Brain microvascular endothelial cell (primary cell): ENCODE data around the gene NCOA6.

ENCODE experiments used
- DNase-seq: peaks from one replicate; pipeline ENCODE4 v3.0.0-alpha.2; 2020
- H3K27ac ChIP-seq: fragments of 250-450 bp; sonication (Bioruptor Pico); 2 replicates; pipeline ENCODE4 v1.5.1; 2020; ENCODE audit warnings: mild to moderate bottlenecking, moderate library complexity
- H3K27me3 ChIP-seq: fragments of 250-450 bp; sonication (Bioruptor Pico); replicated peaks from 2 replicates; pipeline ENCODE4 v1.5.1; 2020; ENCODE audit warnings: mild to moderate bottlenecking
- H3K36me3 ChIP-seq: fragments of 250-450 bp; sonication (Bioruptor Pico); replicated peaks from 2 replicates; pipeline ENCODE4 v1.5.1; 2020; ENCODE audit warnings: mild to moderate bottlenecking
- H3K4me3 ChIP-seq: 2 replicates; pipeline ENCODE4 v1.5.1; 2011; ENCODE audit warnings: low read depth, mild to moderate bottlenecking, control low read depth, low read length, moderate library complexity
- CTCF ChIP-seq: IDR thresholded peaks from 2 replicates; pipeline ENCODE4 v1.5.1; 2011; ENCODE audit warnings: low read depth, mild to moderate bottlenecking, moderate library complexity, low read length, control low read depth, inconsistent platforms; ENCODE audit errors: missing control alignments
- in situ Hi-C: cut with HindIII; loops from 2 replicates; pipeline ENCODE4 v1.10.0; 2017; ENCODE audit warnings: low sequenced_read_pairs, low pct_ligation_motif_present

Gene NCOA6

GRCh38 chr20:34708621-34709043, 116.8 kb downstream of the NCOA6 start:
- peak overlapping the region; percentile 67 for H3K4me3 ChIP-seq
- peak; percentile 74 for TF ChIP-seq CTCF
- H3K27me3 ChIP-seq: no peaks in the 10 kb centered on the region
- H3K36me3 ChIP-seq: no peaks in the 10 kb centered on the region
- in situ Hi-C loops: no loop called here
- H3K27ac ChIP-seq: no peak overlapping the region
- no peak for DNase-seq

DNA sequence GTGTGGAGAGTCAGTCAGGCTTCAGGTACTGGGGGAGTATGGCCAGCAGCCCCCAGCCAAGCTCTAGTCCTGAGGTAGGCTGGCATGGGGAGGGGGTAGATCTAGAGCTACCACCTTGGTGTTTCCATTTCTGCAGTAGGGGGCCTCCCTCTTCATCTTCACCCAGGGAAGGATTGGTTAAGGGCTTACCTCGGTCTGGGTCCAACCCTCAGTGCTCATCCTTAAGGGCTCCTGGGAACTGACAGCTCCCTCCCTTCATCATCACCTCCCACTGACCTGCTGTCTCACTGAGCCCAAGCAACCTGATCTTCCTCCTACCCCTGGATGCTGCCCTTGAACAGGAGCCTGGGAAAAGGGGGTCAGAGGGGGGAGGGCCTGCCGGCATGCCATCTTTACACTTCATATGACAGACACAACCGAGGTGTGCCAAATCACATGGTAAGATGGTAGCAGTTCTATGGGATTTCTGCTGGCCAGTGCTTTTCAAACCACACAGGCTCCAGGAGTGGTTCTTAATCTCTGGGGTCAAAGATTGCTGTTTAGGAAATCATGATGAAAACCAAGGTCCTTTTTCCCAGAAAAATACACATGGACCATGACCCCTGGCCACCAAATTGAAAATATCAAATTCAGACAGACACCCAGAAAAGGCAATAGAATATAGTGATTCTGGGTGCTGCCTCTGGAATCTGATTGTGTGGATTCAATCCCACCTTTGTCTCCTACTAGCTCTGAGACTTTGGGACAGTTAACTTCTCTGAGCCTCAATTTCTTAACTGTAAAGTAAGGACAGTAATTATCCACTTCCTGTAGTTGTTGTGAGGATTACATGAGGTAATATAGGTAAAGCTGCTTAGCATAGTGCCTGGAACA, 118.3 kb downstream of the NCOA6 start:
- in situ Hi-C loops: no loop called here
- DNase-seq: no peak
- no peak for TF ChIP-seq CTCF
- Histone ChIP-seq H3K27me3 (no peaks in the 10 kb centered on the region), H3K36me3 (no peaks in the 10 kb centered on the region), H3K27ac (no peak overlapping the region), H3K4me3 (no peak overlapping the region)

- no peak for TF ChIP-seq CTCF
- no peaks in the 10 kb centered on the region for H3K36me3 ChIP-seq
- in situ Hi-C loops: no loop called here
- H3K27ac ChIP-seq: no peak overlapping the region
- no peaks in the 10 kb centered on the region for H3K27me3 ChIP-seq
- no peak overlapping the region for H3K4me3 ChIP-seq
- DNase-seq: no peak
These were observed 119.1 kb downstream of the NCOA6 start for GRCh38 chr20:34706302-34706875.

- no peaks in the 10 kb centered on the region for H3K36me3 ChIP-seq
- H3K27ac ChIP-seq: peak overlapping the region; percentile 98
- no peak for TF ChIP-seq CTCF
- H3K4me3 ChIP-seq: peak overlapping the region; percentile 82
- H3K27me3 ChIP-seq: no peaks in the 10 kb centered on the region
- in situ Hi-C loops: no loop called here
- DNase-seq: peak; percentile 20
These were observed 119.8 kb downstream of the NCOA6 start for GRCh38 chr20:34705397-34706301.

- TF ChIP-seq CTCF: no peak
- Histone ChIP-seq H3K27me3 (no peaks in the 10 kb centered on the region), H3K36me3 (no peaks in the 10 kb centered on the region), H3K27ac (peak overlapping the region; percentile 98), H3K4me3 (peak overlapping the region; percentile 82)
- DNase-seq: peak; percentile 26
- in situ Hi-C loops: no loop called here
These were observed 120.4 kb downstream of the NCOA6 start for GRCh38 chr20:34705008-34705396.
